Measurements from ENCODE around the gene TDP2.

GRCh38 chr6:24600903-24601302, 65.8 kb downstream of the TDP2 start:
- TF ChIP-seq SMARCE1 (IDR thresholded peaks at IDR 0.05) (no peak), JUNB (CRISPR knock-in tag; conservative IDR thresholded peaks at IDR 0.05) (no peak), SP1 (CRISPR knock-in tag; IDR thresholded peaks at IDR 0.05) (no peak), CTCF (IDR thresholded peaks at IDR 0.05 in 2 of 3, conservative IDR thresholded peaks at IDR 0.05 in 1 of 3; ENCODE audit: insufficient read depth in 2 of 3, low read depth in 1 of 3, low read length in 3 of 3) (peak in 2 of 3 experiments; percentile 46 to 51; a peak in 4 of 6 replicates), EGR1 (conservative IDR thresholded peaks at IDR 0.05) (no peak), EZH2 (IDR thresholded peaks at IDR 0.05; ENCODE audit: borderline replicate concordance, low read depth, low read length) (no peak)
